Ishikawa (cell line): ENCODE measurements around the gene ISOC2.

Source experiments
- CEBPB ChIP-seq: IDR thresholded peaks from 2 replicates; pipeline ENCODE4 v1.6.1; 2012
- CREB1 ChIP-seq: IDR thresholded peaks from 2 replicates; pipeline ENCODE4 v1.6.1; 2012; ENCODE audit warnings: low read depth
- EGR1 ChIP-seq: IDR thresholded peaks from 2 replicates; pipeline ENCODE4 v1.6.1; 2012
- EP300 ChIP-seq: IDR thresholded peaks from 2 replicates; pipeline ENCODE4 v1.6.1; 2012; ENCODE audit warnings: borderline replicate concordance
- FOXM1 ChIP-seq: IDR thresholded peaks from 2 replicates; pipeline ENCODE4 v1.6.1; 2012; ENCODE audit warnings: low read depth, borderline replicate concordance
- NFIC ChIP-seq: IDR thresholded peaks from 2 replicates; pipeline ENCODE4 v1.6.1; 2012
- RAD21 ChIP-seq: IDR thresholded peaks from 2 replicates; pipeline ENCODE4 v1.6.1; 2012; ENCODE audit warnings: low read depth
- TAF1 ChIP-seq: IDR thresholded peaks from 2 replicates; pipeline ENCODE4 v1.6.1; 2012; ENCODE audit warnings: low read depth, mild to moderate bottlenecking
- TCF12 ChIP-seq: IDR thresholded peaks from 2 replicates; pipeline ENCODE4 v1.6.1; 2012; ENCODE audit warnings: low read depth
- TEAD4 ChIP-seq: IDR thresholded peaks from 2 replicates; pipeline ENCODE4 v1.6.1; 2012
- YY1 ChIP-seq: IDR thresholded peaks from 2 replicates; pipeline ENCODE4 v1.6.1; 2012; ENCODE audit warnings: low read depth
- ZBTB7A ChIP-seq: IDR thresholded peaks from 2 replicates; pipeline ENCODE4 v1.6.1; 2012; ENCODE audit warnings: low read depth
- TF ChIP-seq, protein P1 (sequence below): IDR thresholded peaks from 2 replicates; pipeline ENCODE4 v1.6.1; 2012
- TF ChIP-seq, protein P2 (sequence below): IDR thresholded peaks from 2 replicates; pipeline ENCODE4 v1.6.1; 2012
- TF ChIP-seq, protein P3 (sequence below): IDR thresholded peaks from 2 replicates; pipeline ENCODE4 v1.6.1; 2012; ENCODE audit warnings: low read depth, mild to moderate bottlenecking

Gene ISOC2

DNA sequence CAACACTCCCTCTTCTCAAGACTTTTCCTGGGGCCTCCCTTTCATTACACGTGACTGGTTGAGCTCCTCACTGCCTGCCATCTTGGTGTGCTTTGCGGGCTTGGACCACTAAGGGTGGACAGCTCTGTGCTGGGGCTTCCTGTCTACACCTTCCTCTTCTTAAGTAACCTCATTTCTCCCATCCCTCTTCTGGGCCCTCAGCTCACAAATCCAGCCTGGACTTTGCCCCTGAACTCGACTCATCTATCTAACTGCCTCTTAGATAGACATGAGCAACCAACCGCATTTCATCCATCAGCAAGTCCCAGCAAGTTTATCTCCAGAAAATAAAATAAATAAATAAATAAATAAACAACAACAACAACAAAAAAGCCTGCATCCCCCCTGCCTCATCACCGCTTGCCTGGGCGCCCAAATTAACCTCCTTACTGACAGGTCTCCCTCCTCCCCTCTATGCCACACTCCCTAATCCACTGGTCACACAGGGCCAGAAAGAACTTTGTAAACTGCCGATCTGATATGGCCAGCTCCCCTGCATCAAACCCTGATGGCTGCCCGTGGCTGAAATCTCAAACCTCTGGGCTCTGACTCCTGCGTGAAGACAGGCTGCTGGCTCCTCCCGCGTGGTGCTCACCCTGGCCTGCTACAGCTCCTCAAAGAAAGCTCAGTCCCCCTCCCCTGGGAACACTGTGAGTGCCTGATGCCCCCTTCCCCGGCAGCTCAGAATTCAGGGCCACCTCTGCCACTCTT lies 7.8 kb downstream of the ISOC2 start:
- TF ChIP-seq, protein P1, sequence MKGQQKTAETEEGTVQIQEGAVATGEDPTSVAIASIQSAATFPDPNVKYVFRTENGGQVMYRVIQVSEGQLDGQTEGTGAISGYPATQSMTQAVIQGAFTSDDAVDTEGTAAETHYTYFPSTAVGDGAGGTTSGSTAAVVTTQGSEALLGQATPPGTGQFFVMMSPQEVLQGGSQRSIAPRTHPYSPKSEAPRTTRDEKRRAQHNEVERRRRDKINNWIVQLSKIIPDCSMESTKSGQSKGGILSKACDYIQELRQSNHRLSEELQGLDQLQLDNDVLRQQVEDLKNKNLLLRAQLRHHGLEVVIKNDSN: no peak
- no peak for TF ChIP-seq ZBTB7A
- TF ChIP-seq FOXM1: no peak

DNA sequence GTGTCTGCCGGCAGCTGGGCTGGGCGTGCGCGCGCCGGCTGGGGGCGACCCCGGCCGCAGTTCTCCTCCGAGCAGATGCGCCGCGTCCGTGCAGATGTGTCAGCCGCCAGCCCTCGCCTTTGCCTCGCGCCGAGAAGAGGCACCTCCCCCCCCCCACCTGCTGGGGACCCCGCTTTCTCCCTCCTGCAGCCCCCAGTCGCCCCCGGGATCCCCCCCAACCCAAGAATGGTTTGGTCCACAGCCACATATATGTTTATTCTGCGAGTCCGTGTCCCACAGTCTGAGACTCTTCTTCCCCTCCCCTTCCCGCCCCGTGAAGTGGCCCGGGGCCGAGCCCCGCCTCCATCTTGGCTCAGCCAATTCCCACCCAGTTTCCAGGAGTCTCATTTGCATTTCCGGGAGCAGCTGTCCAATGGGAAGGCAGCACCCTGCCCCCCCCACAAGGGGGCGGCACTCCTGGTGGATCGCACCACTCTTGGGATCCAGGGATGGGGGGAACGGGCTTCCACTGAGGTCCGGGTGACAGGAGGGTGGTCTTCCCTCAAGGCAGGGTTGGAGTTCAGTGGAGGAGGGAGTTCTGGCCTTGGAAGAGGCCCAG lies 8.6 kb downstream of the ISOC2 start:
- TF ChIP-seq CREB1 (no peak), EP300 (0 out of 2 replicates have a peak, but pooled peaks have one; percentile 5), RAD21 (no peak), ZBTB7A (peak; percentile 25), TCF12 (no peak), YY1 (no peak), NFIC (no peak)
- TF ChIP-seq, protein P2, sequence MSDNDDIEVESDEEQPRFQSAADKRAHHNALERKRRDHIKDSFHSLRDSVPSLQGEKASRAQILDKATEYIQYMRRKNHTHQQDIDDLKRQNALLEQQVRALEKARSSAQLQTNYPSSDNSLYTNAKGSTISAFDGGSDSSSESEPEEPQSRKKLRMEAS: no peak; the same call in 1 of the 2 replicates
- TF ChIP-seq, protein P3, sequence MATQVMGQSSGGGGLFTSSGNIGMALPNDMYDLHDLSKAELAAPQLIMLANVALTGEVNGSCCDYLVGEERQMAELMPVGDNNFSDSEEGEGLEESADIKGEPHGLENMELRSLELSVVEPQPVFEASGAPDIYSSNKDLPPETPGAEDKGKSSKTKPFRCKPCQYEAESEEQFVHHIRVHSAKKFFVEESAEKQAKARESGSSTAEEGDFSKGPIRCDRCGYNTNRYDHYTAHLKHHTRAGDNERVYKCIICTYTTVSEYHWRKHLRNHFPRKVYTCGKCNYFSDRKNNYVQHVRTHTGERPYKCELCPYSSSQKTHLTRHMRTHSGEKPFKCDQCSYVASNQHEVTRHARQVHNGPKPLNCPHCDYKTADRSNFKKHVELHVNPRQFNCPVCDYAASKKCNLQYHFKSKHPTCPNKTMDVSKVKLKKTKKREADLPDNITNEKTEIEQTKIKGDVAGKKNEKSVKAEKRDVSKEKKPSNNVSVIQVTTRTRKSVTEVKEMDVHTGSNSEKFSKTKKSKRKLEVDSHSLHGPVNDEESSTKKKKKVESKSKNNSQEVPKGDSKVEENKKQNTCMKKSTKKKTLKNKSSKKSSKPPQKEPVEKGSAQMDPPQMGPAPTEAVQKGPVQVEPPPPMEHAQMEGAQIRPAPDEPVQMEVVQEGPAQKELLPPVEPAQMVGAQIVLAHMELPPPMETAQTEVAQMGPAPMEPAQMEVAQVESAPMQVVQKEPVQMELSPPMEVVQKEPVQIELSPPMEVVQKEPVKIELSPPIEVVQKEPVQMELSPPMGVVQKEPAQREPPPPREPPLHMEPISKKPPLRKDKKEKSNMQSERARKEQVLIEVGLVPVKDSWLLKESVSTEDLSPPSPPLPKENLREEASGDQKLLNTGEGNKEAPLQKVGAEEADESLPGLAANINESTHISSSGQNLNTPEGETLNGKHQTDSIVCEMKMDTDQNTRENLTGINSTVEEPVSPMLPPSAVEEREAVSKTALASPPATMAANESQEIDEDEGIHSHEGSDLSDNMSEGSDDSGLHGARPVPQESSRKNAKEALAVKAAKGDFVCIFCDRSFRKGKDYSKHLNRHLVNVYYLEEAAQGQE: no peak

DNA sequence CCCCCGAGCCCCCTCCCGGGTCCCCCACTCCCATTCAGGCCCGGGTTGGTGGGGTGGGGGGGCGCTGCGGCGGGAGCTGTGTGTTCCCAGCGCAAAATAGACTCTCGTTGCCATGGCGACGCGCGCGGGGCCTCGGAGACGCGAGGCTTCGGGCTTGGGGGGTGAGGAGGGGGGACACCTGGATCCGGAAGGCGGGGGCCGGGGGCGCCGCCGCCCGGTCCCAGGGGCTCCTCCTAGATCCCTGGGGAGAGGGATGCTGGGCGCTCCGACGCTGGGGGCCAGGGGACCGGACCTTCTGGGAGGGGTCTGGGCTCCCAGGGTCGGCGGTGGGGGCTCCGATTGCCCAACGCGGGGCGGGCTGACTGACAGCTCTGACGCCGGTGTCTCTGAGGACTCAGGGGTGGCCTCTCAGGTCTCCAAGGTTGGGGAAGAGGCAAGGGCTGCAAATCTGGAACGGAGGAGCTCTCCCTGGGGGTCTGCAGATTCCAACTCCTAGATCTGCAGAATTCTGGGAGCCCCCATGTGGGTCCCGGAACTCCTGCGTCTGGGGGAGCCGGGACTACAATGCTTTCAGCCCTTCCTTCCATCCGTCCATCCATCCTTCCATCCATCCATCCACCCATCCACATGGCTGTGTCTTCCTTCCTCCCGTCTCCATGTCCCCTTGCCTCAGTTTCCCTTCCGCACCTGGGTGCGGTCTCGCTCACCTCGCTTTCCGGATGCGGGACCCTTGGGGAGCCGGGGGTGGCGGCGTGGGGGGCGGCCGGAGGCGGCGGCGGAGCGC lies 9.3 kb downstream of the ISOC2 start:
- peak; percentile 10; the same call in 1 of the 2 replicates for TF ChIP-seq TCF12
- TF ChIP-seq, protein P1: no peak
- peak; percentile 65 for TF ChIP-seq ZBTB7A
- no peak for TF ChIP-seq CREB1

DNA sequence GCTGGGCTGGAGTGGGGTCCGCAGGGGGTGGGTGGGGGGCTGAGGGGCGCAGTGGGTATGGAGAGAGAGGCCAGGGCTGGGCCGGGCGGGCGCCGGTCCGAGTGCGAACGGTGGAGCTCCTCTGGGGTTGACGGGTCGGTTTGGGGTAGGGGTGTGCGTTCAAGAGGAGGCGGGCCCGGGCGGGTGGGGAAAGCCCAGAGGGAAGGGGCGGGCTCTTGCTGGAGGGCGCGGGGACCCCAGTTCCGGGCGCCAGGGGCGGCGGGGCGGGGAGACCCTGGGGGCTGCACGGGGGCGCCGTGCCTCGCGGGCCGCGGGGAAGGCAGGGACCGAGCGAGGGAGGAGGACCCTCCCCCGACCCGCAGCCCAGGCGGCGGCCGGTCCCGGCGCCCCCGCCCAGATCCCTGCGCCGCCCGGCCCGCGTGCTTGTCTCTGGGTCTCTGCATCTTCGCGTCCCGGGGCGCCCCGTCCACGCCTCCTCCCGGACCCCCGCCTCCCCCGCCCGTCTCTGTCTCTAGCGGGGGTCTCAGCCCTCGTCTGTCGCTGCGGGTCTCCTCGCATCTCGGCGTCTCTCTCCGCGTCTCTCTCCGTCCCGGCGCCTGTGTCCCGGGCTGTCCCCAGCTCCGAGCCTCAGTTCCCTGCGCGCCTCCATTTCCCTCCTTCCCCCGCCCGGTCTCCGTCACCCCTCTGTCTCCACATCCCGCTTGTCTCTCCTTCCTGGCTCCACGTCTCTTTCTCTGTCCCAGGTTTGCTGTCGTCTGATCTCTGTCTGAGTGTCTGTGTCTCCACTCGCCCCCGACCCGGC lies 10.1 kb downstream of the ISOC2 start:
- TF ChIP-seq, protein P3: no peak
- TF ChIP-seq EP300 (no peak), RAD21 (no peak), YY1 (no peak), NFIC (no peak), CREB1 (no peak), EGR1 (no peak), TEAD4 (no peak), TCF12 (no peak), TAF1 (no peak), CEBPB (no peak), FOXM1 (no peak), ZBTB7A (no peak)
- TF ChIP-seq, protein P1: no peak
- TF ChIP-seq, protein P2: no peak

DNA sequence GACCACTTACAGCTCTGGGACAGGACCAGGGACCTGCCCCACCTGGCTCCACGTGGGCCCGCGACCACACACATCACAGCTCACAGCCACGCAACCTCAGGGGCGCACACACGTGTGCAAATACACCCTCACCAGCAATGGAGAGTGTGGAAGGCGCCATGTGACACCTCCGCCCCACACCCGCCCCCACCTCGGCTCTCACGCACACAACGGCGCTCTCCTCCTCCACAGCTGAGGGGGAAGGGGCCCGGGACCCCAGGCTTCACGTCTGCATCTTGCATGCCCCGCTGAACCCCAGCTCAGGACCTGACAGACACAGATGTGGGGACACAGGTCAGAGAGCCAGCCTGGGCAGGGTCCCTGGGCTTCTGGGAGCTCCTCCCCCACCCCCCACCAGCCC lies 12.0 kb downstream of the ISOC2 start:
- TF ChIP-seq, protein P1: no peak
- TF ChIP-seq, protein P2: no peak
- TF ChIP-seq CEBPB (no peak), EP300 (no peak), TEAD4 (no peak), TCF12 (no peak), CREB1 (no peak)
- TF ChIP-seq, protein P3: no peak
